ENCODE data around the gene ASS1. TPM values are rescaled to one million over a fixed set of nuclear protein-coding genes. Genes with fewer than 3 reads are reported as not detected.

The ASS1 gene
- total RNA-seq, 1 donor from 2014 or later = 65.5 TPM

- intact Hi-C loops (cut with micrococcal nuclease) = loop anchor here (5.0 kb wide), 1 partner anchor 218 kb away; no protein-coding TSS in a partner anchor
- ATAC-seq (no peak), DNase-seq (no peak)
Observed at GRCh38 chr9:130463763-130464745, 19.3 kb downstream of the ASS1 start.

- no peak for ATAC-seq
- no peak for DNase-seq
- intact Hi-C loops (cut with micrococcal nuclease) = no loop called here
Observed at GRCh38 chr9:130465383-130466096, 20.8 kb downstream of the ASS1 start.

GRCh38 chr9:130466537-130467217, 21.9 kb downstream of the ASS1 start:
- DNase-seq = no peak
- intact Hi-C loops (cut with micrococcal nuclease) = no loop called here
- ATAC-seq = no peak

GRCh38 chr9:130467316-130467715, 22.6 kb downstream of the ASS1 start:
- ATAC-seq = no peak
- no peak for DNase-seq
- intact Hi-C loops (cut with micrococcal nuclease) = no loop called here

GRCh38 chr9:130468566-130468965, 23.8 kb downstream of the ASS1 start:
- no peak for DNase-seq
- intact Hi-C loops (cut with micrococcal nuclease) = no loop called here
- ATAC-seq = no peak

GRCh38 chr9:130470269-130470668, 25.5 kb downstream of the ASS1 start:
- DNase-seq (no peak), ATAC-seq (no peak)
- intact Hi-C loops (cut with micrococcal nuclease) = no loop called here

GRCh38 chr9:130470950-130471349, 26.2 kb downstream of the ASS1 start:
- no peak for DNase-seq
- intact Hi-C loops (cut with micrococcal nuclease) = no loop called here
- no peak for ATAC-seq

GRCh38 chr9:130471411-130472183, 26.8 kb downstream of the ASS1 start:
- DNase-seq = no peak
- intact Hi-C loops (cut with micrococcal nuclease) = no loop called here
- ATAC-seq = no peak

GRCh38 chr9:130472184-130472705, 27.5 kb downstream of the ASS1 start:
- intact Hi-C loops (cut with micrococcal nuclease) = no loop called here

GRCh38 chr9:130473009-130473408, 28.2 kb downstream of the ASS1 start:
- intact Hi-C loops (cut with micrococcal nuclease) = no loop called here
- DNase-seq = no peak
- no peak for ATAC-seq

More at GRCh38 chr9:130472184-130472705, 27.5 kb downstream of the ASS1 start:
- ATAC-seq (no peak), DNase-seq (no peak)

GRCh38 chr9:130473566-130473965, 28.8 kb downstream of the ASS1 start:
- intact Hi-C loops (cut with micrococcal nuclease) = no loop called here
- no peak for ATAC-seq
- DNase-seq = no peak

GRCh38 chr9:130474106-130474505, 29.3 kb downstream of the ASS1 start:
- no peak for DNase-seq
- no peak for ATAC-seq
- intact Hi-C loops (cut with micrococcal nuclease) = no loop called here

GRCh38 chr9:130476151-130476730, 31.5 kb downstream of the ASS1 start:
- no peak for DNase-seq
- intact Hi-C loops (cut with micrococcal nuclease) = no loop called here
- ATAC-seq = no peak

GRCh38 chr9:130477564-130477963, 32.8 kb downstream of the ASS1 start:
- no peak for DNase-seq
- no peak for ATAC-seq
- intact Hi-C loops (cut with micrococcal nuclease) = no loop called here

GRCh38 chr9:130478152-130478551, 33.4 kb downstream of the ASS1 start:
- ATAC-seq (no peak), DNase-seq (no peak)
- intact Hi-C loops (cut with micrococcal nuclease) = no loop called here

GRCh38 chr9:130478736-130479575, 34.2 kb downstream of the ASS1 start:
- no peak for DNase-seq
- no peak for ATAC-seq
- intact Hi-C loops (cut with micrococcal nuclease) = no loop called here

- DNase-seq (no peak), ATAC-seq (no peak)
- intact Hi-C loops (cut with micrococcal nuclease) = no loop called here
Observed at GRCh38 chr9:130479587-130479986, 34.8 kb downstream of the ASS1 start.

- DNase-seq (no peak), ATAC-seq (no peak)
- intact Hi-C loops (cut with micrococcal nuclease) = no loop called here
Observed at GRCh38 chr9:130480673-130481072, 35.9 kb downstream of the ASS1 start.

Measured in left ventricle myocardium superior (tissue), 1 donor.